HepG2 (cell line): Measurements from ENCODE around the gene SGF29. TPM values are rescaled to one million over a fixed set of nuclear protein-coding genes. Genes with fewer than 3 reads are reported as not detected.

Experiments used
- BRCA1 ChIP-seq: sonication (generic); formaldehyde crosslinking; IDR thresholded peaks from 2 replicates; pipeline ENCODE4 v1.4.0; 2020; ENCODE audit warnings: missing genetic modification reagents
- ESRRA ChIP-seq: sonication (generic); formaldehyde crosslinking; IDR thresholded peaks from 2 replicates; pipeline ENCODE4 v1.5.1; 2020; ENCODE audit warnings: mild to moderate bottlenecking, low read depth, missing genetic modification reagents
- PHF20 ChIP-seq: sonication (generic); formaldehyde crosslinking; IDR thresholded peaks from 2 replicates; pipeline ENCODE4 v1.5.0; 2020; ENCODE audit warnings: mild to moderate bottlenecking, missing genetic modification reagents
- SRF ChIP-seq: IDR thresholded peaks from 2 replicates; pipeline ENCODE4 v1.6.1; 2011; ENCODE audit warnings: mild to moderate bottlenecking, low read depth, low read length, moderate library complexity
- SRSF9 ChIP-seq: fragments of 200-400 bp; formaldehyde crosslinking; IDR thresholded peaks from 2 replicates; pipeline ENCODE4 v1.6.1; 2018; ENCODE audit warnings: borderline replicate concordance, mild to moderate bottlenecking, low read depth, low read length; ENCODE audit not compliant: insufficient read depth, poor library complexity, severe bottlenecking
- TBX2 ChIP-seq: sonication (generic); formaldehyde crosslinking; IDR thresholded peaks from 2 replicates; pipeline ENCODE4 v1.5.0; 2020; ENCODE audit warnings: missing genetic modification reagents, mild to moderate bottlenecking, borderline replicate concordance
- ZBTB4 ChIP-seq: sonication (generic); formaldehyde crosslinking; IDR thresholded peaks from 2 replicates; pipeline ENCODE4 v1.4.0; 2020; ENCODE audit warnings: missing genetic modification reagents, mild to moderate bottlenecking, borderline replicate concordance
- ZNF235 ChIP-seq: sonication (generic); formaldehyde crosslinking; IDR thresholded peaks from 2 replicates; pipeline ENCODE4 v1.8.1; 2023; ENCODE audit warnings: mild to moderate bottlenecking, missing genetic modification reagents, borderline replicate concordance
- ZNF343 ChIP-seq: sonication (generic); formaldehyde crosslinking; IDR thresholded peaks from 2 replicates; pipeline ENCODE4 v1.4.0; 2020; ENCODE audit warnings: mild to moderate bottlenecking, missing genetic modification reagents
- ZNF407 ChIP-seq: sonication (generic); formaldehyde crosslinking; IDR thresholded peaks from one replicate; pipeline ENCODE4 v1.5.1; 2020; ENCODE audit warnings: mild to moderate bottlenecking, missing genetic modification reagents; ENCODE audit errors: not compliant biosample characterization
- ZNF740 ChIP-seq: sonication (generic); formaldehyde crosslinking; IDR thresholded peaks from 2 replicates; pipeline ENCODE4 v1.4.0; 2020; ENCODE audit warnings: missing genetic modification reagents
- polyA plus RNA-seq, 8 experiments: library from polyadenylated mRNA; depleted of rRNA in 3 of 8; stranded (reverse) in 7 of 8; unstranded in 1 of 8; fragments of >200 nt; fragmentation: Illumina TruSeq in 4 of 8; extraction: Trizol in 4 of 8; gene quantifications; 2 replicates each; pipeline versions ENCODE4 v1.2.1 to v1.2.3, GENCODE V29; 2011 to 2016; ENCODE audit warnings: low read depth in 4 of 8, missing spikeins in 1 of 8, mixed read lengths in 1 of 8; ENCODE audit not compliant: insufficient read depth in 1 of 8
- total RNA-seq, 5 experiments: library from RNA; depleted of rRNA; stranded (reverse); fragments of >200 nt; fragmentation: Illumina TruSeq; extraction: Trizol; gene quantifications; 2 replicates each; pipeline ENCODE4 v1.2.3, GENCODE V29; 2016; ENCODE audit warnings: low read depth in 1 of 5

SGF29 gene
- total and polyA plus RNA-seq, 2 of the 13 experiments (the other 11 are each of a cell fraction or from before 2014, with no cell fraction given), result 5.0 to 29.4 TPM

- TF ChIP-seq ZNF407 (CRISPR knock-in tag) (peak; percentile 46), SRF (no peak), ZNF740 (no peak; the same call in 1 of the 2 replicates), ZNF235 (no peak; the same call in 1 of the 2 replicates), SRSF9 (no peak), BRCA1 (CRISPR knock-in tag) (no peak), ESRRA (CRISPR knock-in tag) (peak; percentile 66; the same call in 1 of the 2 replicates), PHF20 (CRISPR knock-in tag) (peak; percentile 72; the same call in 1 of the 2 replicates), TBX2 (CRISPR knock-in tag) (peak; percentile 32; the same call in 1 of the 2 replicates), ZBTB4 (CRISPR knock-in tag) (no peak; the same call in 1 of the 2 replicates), ZNF343 (CRISPR knock-in tag) (no peak)
Measured at GRCh38 chr16:28609631-28610594, 56.2 kb downstream of the SGF29 start, which contains the start of gene SULT1A1 (continued).
